Right lobe of liver (tissue), 4 donors: Measurements from ENCODE around the gene LMBR1.

Experiments used
- POLR2A ChIP-seq: fragments of 450-650 bp; IDR thresholded peaks from one replicate; pipeline ENCODE4 v1.6.1; 2017; ENCODE audit warnings: antibody characterized with exemption, mild to moderate bottlenecking
- TF ChIP-seq, protein P1 (sequence below), 4 donors: fragments of 200-600 bp in 3 of 4; fragments of 450-650 bp in 1 of 4; IDR thresholded peaks; one replicate each; pipeline versions ENCODE4 v1.5.1 to v1.8.0; 2016 to 2022; ENCODE audit warnings: antibody characterized with exemption in 4 of 4, mild to moderate bottlenecking in 2 of 4
- donor health status: DM: no; HTN: no; CAD: no.
- donor health status: DM: no; HTN: no; CAD: no.
- donor health status: DM: no; HTN: yes; CAD: no.

DNA sequence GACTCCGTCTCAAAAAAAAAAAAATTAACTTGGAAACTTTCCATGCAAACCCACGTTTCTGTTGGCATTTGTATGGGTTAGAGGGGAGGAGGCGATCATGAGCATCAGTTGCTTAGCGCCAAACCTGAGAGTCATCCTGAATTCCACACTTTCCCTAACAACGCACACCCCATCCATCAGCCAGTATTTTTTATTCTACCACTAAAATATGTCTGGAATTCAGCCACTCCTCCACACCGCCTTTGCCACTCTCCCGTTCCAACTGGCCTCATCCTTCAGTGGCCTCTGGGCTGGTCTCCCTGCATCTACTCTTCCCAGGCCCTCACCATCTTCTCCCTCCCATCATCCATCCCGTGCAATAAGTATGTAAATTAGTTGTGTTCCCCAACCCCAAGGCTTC, 4.7 kb upstream of the LMBR1 start:
- TF ChIP-seq, protein P1, sequence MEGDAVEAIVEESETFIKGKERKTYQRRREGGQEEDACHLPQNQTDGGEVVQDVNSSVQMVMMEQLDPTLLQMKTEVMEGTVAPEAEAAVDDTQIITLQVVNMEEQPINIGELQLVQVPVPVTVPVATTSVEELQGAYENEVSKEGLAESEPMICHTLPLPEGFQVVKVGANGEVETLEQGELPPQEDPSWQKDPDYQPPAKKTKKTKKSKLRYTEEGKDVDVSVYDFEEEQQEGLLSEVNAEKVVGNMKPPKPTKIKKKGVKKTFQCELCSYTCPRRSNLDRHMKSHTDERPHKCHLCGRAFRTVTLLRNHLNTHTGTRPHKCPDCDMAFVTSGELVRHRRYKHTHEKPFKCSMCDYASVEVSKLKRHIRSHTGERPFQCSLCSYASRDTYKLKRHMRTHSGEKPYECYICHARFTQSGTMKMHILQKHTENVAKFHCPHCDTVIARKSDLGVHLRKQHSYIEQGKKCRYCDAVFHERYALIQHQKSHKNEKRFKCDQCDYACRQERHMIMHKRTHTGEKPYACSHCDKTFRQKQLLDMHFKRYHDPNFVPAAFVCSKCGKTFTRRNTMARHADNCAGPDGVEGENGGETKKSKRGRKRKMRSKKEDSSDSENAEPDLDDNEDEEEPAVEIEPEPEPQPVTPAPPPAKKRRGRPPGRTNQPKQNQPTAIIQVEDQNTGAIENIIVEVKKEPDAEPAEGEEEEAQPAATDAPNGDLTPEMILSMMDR (IDR thresholded peaks at IDR 0.05): no peak
- no peak for TF ChIP-seq POLR2A
